HCT116 (cell line): ENCODE data around the gene DHRS12. TPM values are rescaled to one million over a fixed set of nuclear protein-coding genes. Genes with fewer than 3 reads are reported as not detected.

Experiments used
- ATAC-seq: fragments of 200-7000 bp; cut with Tn5 transposase; 2 replicates; pipeline ENCODE4 v1.9.1; 2020; ENCODE audit warnings: mild to moderate bottlenecking, moderate library complexity
- BruUV-seq: library from RNA; stranded (reverse); fragments of 400-500 nt; replicated peaks from 2 replicates; lab custom pipeline; 2021; lab: Mats Ljungman, UMichigan
- CTCF ChIA-PET: fragments of 300-600 bp; sonication (Branson Sonifier 250); formaldehyde crosslinking; loops from one replicate; lab custom pipeline; 2021; ENCODE audit warnings: antibody characterized with exemption; lab: Charles Lee
- POLR2A ChIA-PET: fragments of 300-600, 350-600 bp; sonication (Branson Sonifier 250); formaldehyde crosslinking; loops from one replicate; lab custom pipeline; 2021; ENCODE audit warnings: antibody characterized with exemption; lab: Charles Lee
- RAD21 ChIA-PET, 2 experiments: fragments of 300-600 bp; sonication (Branson Sonifier 250); formaldehyde crosslinking; loops; one replicate each; lab custom pipeline; 2023; ENCODE audit warnings: low total read pairs in 2 of 2; ENCODE audit not compliant: uncharacterized antibody in 2 of 2, unreplicated experiment in 2 of 2, low non-redundant PET in 1 of 2; lab: Charles Lee
- DNase-seq: peaks from one replicate; pipeline ENCODE4 v3.0.0-alpha.2; 2010; ENCODE audit warnings: low read depth, low spot score
- H2AFZ ChIP-seq: fragments of 200-600 bp; shearing (Covaris generic), sonication (generic); 2 replicates; pipeline ENCODE4 v1.6.1; 2017; ENCODE audit warnings: low read depth, mixed run types, mixed read lengths, antibody characterized with exemption, low read length; ENCODE audit not compliant: poor library complexity, severe bottlenecking
- H3K27ac ChIP-seq: 2 replicates; pipeline ENCODE4 v1.5.1; 2012; ENCODE audit warnings: low read depth, low read length
- H3K27me3 ChIP-seq: fragments of 200-600 bp; sonication (generic); 2 replicates; pipeline ENCODE4 v1.6.1; 2016; ENCODE audit warnings: mixed run types, low read length, mixed read lengths; ENCODE audit not compliant: insufficient read depth
- H3K36me3 ChIP-seq, 2 experiments: fragments of 200-500 bp in 1 of 2; fragments of 200-600 bp in 1 of 2; sonication (Bioruptor generic) in 1 of 2; sonication (generic) in 1 of 2; 2 replicates each; pipeline versions ENCODE4 v1.5.1 to v1.6.1; 2014 to 2016; ENCODE audit warnings: low read length in 2 of 2, inconsistent platforms in 1 of 2, mixed read lengths in 1 of 2, mixed run types in 1 of 2; ENCODE audit not compliant: insufficient read depth in 2 of 2, control insufficient read depth in 1 of 2
- H3K4me1 ChIP-seq, 2 experiments: fragments of 200-600 bp in 1 of 2; sonication (generic) in 1 of 2; 2 replicates each; pipeline versions ENCODE4 v1.5.1 to v1.6.1; 2012 to 2017; ENCODE audit warnings: low read length in 2 of 2, inconsistent platforms in 1 of 2, mild to moderate bottlenecking in 1 of 2, mixed read lengths in 1 of 2, mixed run types in 1 of 2, moderate library complexity in 1 of 2; ENCODE audit not compliant: insufficient read depth in 2 of 2, control insufficient read depth in 1 of 2
- H3K4me2 ChIP-seq: fragments of 200-600 bp; sonication (generic); 2 replicates; pipeline ENCODE4 v1.6.1; 2017; ENCODE audit warnings: mixed run types, low read length, mixed read lengths
- H3K4me3 ChIP-seq, 2 experiments: fragments of 200-600 bp in 1 of 2; sonication (generic) in 1 of 2; replicated peaks in 1 of 2; 2 replicates each; pipeline ENCODE4 v1.5.1; 2011 to 2016; ENCODE audit warnings: low read length in 2 of 2, control low read depth in 1 of 2, low read depth in 1 of 2, mild to moderate bottlenecking in 1 of 2, mixed read lengths in 1 of 2, mixed run types in 1 of 2
- H3K79me2 ChIP-seq: fragments of 200-600 bp; sonication (generic); 2 replicates; pipeline ENCODE4 v1.6.1; 2017; ENCODE audit warnings: mild to moderate bottlenecking, mixed run types, low read length, moderate library complexity, mixed read lengths; ENCODE audit not compliant: insufficient read depth
- H3K9ac ChIP-seq: fragments of 200-600 bp; sonication (generic); 2 replicates; pipeline ENCODE4 v1.6.1; 2016; ENCODE audit warnings: low read length, mixed read lengths
- H3K9me2 ChIP-seq: fragments of 200-600 bp; sonication (generic), shearing (Covaris generic); 2 replicates; pipeline ENCODE4 v1.6.1; 2017; ENCODE audit warnings: mixed run types, mild to moderate bottlenecking, moderate library complexity; ENCODE audit not compliant: insufficient read depth
- H3K9me3 ChIP-seq, 2 experiments: fragments of 200-500 bp in 1 of 2; fragments of 200-600 bp in 1 of 2; sonication (Bioruptor generic) in 1 of 2; sonication (generic) in 1 of 2; 2 replicates each; pipeline ENCODE4 v1.6.1; 2014 to 2017; ENCODE audit warnings: low read length in 2 of 2, mixed read lengths in 2 of 2, inconsistent platforms in 1 of 2, low read depth in 1 of 2, mild to moderate bottlenecking in 1 of 2, mixed run types in 1 of 2, moderate library complexity in 1 of 2; ENCODE audit not compliant: control insufficient read depth in 1 of 2, insufficient read depth in 1 of 2
- H4K20me1 ChIP-seq: fragments of 200-600 bp; sonication (generic), shearing (Covaris generic); 2 replicates; pipeline ENCODE4 v1.6.1; 2017; ENCODE audit warnings: mixed run types, mild to moderate bottlenecking, moderate library complexity; ENCODE audit not compliant: insufficient read depth
- CBX3 ChIP-seq: IDR thresholded peaks from 2 replicates; pipeline ENCODE4 v1.6.1; 2012; ENCODE audit warnings: low read depth
- CEBPB ChIP-seq: IDR thresholded peaks from 2 replicates; pipeline ENCODE4 v1.6.1; 2012; ENCODE audit warnings: low read depth
- EGR1 ChIP-seq: IDR thresholded peaks from 2 replicates; pipeline ENCODE4 v1.6.1; 2012; ENCODE audit warnings: low read depth
- EZH2phosphoT487 ChIP-seq: fragments of 200-600 bp; IDR thresholded peaks from 2 replicates; pipeline ENCODE4 v1.6.1; 2018; ENCODE audit warnings: antibody characterized with exemption, borderline replicate concordance
- FOSL1 ChIP-seq: IDR thresholded peaks from 2 replicates; pipeline ENCODE4 v1.6.1; 2012; ENCODE audit warnings: low read depth
- MAX ChIP-seq: IDR thresholded peaks from 2 replicates; pipeline ENCODE4 v1.6.1; 2012
- POLR2AphosphoS5 ChIP-seq: IDR thresholded peaks from 2 replicates; pipeline ENCODE4 v1.6.1; 2011; ENCODE audit warnings: mild to moderate bottlenecking, low read depth, low read length, moderate library complexity
- RAD21 ChIP-seq: IDR thresholded peaks from 2 replicates; pipeline ENCODE4 v1.6.1; 2012; ENCODE audit warnings: low read depth, mild to moderate bottlenecking
- SIN3A ChIP-seq: IDR thresholded peaks from 2 replicates; pipeline ENCODE4 v1.6.1; 2012; ENCODE audit warnings: low read depth
- TCF7L2 ChIP-seq: IDR thresholded peaks from 2 replicates; pipeline ENCODE4 v1.7.0; 2011; ENCODE audit warnings: borderline replicate concordance, inconsistent platforms; ENCODE audit not compliant: insufficient read depth, insufficient read length; ENCODE audit errors: extremely low read depth
- ZFX ChIP-seq: fragments of 450-650 bp; IDR thresholded peaks from 2 replicates; pipeline ENCODE4 v1.6.1; 2017
- intact Hi-C: fragments of 100-400 bp; cut with micrococcal nuclease; formaldehyde crosslinking; loops from 2 replicates; pipeline ENCODE4 v1.10.0; 2022
- total RNA-seq: library from RNA; stranded (reverse); gene quantifications from one replicate; pipeline ENCODE4 v1.2.1, GENCODE V29; 2021; ENCODE audit not compliant: unreplicated experiment
- TF ChIP-seq, protein P1 (sequence below), 3 experiments: fragments of 200-600 bp in 1 of 3; sonication (generic) in 1 of 3; IDR thresholded peaks in 2 of 3; conservative IDR thresholded peaks in 1 of 3; 2 replicates each; pipeline ENCODE4 v1.5.1; 2012 to 2017; ENCODE audit warnings: low read depth in 2 of 3, low read length in 2 of 3, antibody characterized with exemption in 1 of 3, borderline replicate concordance in 1 of 3, control low read depth in 1 of 3, mild to moderate bottlenecking in 1 of 3, mixed read lengths in 1 of 3, mixed run types in 1 of 3, moderate library complexity in 1 of 3; ENCODE audit not compliant: insufficient read depth in 1 of 3
- TF ChIP-seq, protein P2 (sequence below): IDR thresholded peaks from 2 replicates; pipeline ENCODE4 v1.6.1; 2012

The DHRS12 gene
- total RNA-seq, 1 experiment from 2014 or later, result 3.9 TPM

DNA sequence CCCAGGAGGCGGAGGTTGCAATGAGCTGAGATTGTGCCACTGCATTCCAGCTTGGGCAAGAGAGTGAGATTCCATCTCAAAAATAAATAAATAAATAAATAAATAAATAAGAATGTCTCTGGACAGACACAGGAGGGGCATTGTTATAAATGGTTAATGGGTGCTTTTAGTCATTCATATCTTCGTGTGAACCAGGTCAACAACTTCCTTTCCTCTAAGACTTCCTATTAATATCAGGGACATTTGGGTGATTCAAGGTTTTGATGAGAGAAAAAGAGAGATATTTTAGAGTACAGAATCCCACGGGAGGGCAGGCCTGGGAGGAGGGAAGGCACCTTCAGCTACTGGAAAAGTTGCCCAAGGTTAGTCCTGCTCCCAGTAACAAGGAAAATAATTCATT is 23.9 kb downstream of the DHRS12 start:
- Histone ChIP-seq H3K4me3 (no peak overlapping the region), H3K4me1 (no peaks in the 10 kb centered on the region), H4K20me1 (no peaks in the 10 kb centered on the region), H3K36me3 (no peaks in the 10 kb centered on the region), H3K9me2 (no peaks in the 10 kb centered on the region), H3K4me2 (no peak overlapping the region), H3K79me2 (no peaks in the 10 kb centered on the region), H3K27me3 (no peaks in the 10 kb centered on the region), H3K9ac (no peak overlapping the region), H3K9me3 (no peaks in the 10 kb centered on the region), H3K27ac (no peak overlapping the region), H2AFZ (no peak overlapping the region)
- CTCF ChIA-PET, result no interaction called here
- no TSS peak for BruUV-seq
- no peak for ATAC-seq
- TF ChIP-seq ZFX (no peak), FOSL1 (no peak), RAD21 (no peak), EZH2phosphoT487 (no peak), SIN3A (no peak)
- TF ChIP-seq, protein P1, sequence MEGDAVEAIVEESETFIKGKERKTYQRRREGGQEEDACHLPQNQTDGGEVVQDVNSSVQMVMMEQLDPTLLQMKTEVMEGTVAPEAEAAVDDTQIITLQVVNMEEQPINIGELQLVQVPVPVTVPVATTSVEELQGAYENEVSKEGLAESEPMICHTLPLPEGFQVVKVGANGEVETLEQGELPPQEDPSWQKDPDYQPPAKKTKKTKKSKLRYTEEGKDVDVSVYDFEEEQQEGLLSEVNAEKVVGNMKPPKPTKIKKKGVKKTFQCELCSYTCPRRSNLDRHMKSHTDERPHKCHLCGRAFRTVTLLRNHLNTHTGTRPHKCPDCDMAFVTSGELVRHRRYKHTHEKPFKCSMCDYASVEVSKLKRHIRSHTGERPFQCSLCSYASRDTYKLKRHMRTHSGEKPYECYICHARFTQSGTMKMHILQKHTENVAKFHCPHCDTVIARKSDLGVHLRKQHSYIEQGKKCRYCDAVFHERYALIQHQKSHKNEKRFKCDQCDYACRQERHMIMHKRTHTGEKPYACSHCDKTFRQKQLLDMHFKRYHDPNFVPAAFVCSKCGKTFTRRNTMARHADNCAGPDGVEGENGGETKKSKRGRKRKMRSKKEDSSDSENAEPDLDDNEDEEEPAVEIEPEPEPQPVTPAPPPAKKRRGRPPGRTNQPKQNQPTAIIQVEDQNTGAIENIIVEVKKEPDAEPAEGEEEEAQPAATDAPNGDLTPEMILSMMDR (IDR thresholded peaks at IDR 0.05 in 2 of 3, conservative IDR thresholded peaks at IDR 0.05 in 1 of 3; ENCODE audit: borderline replicate concordance in 1 of 3, insufficient read depth in 1 of 3, low read depth in 2 of 3, low read length in 2 of 3), result no peak
- POLR2A ChIA-PET, result interaction anchor here (0.5 to 1.3 kb wide), 2 partner anchors 327 to 369 kb away, joined by 3 to 4 read pairs; partner anchors contain the start of gene INTS6
- RAD21 ChIA-PET, result no interaction called here
- intact Hi-C loops, result loop anchor here (2.0 to 5.0 kb wide), 2 partner anchors 195 to 328 kb away; partner anchors contain the start of genes INTS6 and WDFY2
- no peak for DNase-seq

DNA sequence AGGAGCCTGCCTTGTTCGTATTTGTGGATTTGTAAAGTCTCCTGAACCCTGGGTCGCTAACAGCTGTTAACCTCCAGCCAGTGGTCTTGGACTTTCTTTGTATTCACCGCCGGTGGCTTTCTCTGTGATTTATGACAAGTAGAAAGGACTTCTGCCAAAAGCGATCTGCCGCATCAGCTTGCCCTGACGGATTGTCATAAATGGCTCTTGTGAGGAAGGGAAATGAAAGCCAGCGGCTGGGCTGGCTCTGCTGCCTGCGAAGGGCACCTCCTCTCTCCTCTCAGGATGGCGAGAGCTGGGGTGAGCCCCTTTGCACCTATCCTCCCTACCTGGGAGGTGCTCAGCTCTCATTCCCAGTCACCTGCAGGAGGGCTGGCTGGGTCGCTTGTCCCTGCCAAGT is 25.6 kb downstream of the DHRS12 start:
- TF ChIP-seq EGR1 (no peak), EZH2phosphoT487 (no peak), CEBPB (no peak), RAD21 (no peak), POLR2AphosphoS5 (no peak), CBX3 (no peak), TCF7L2 (no peak), SIN3A (no peak), MAX (no peak), FOSL1 (no peak)
- TF ChIP-seq, protein P2, sequence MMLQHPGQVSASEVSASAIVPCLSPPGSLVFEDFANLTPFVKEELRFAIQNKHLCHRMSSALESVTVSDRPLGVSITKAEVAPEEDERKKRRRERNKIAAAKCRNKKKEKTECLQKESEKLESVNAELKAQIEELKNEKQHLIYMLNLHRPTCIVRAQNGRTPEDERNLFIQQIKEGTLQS, result no peak
- Histone ChIP-seq H3K4me2 (no peak overlapping the region), H3K9me2 (no peaks in the 10 kb centered on the region), H3K9me3 (no peaks in the 10 kb centered on the region), H3K4me1 (no peaks in the 10 kb centered on the region), H3K27me3 (no peaks in the 10 kb centered on the region), H4K20me1 (no peaks in the 10 kb centered on the region), H3K36me3 (no peaks in the 10 kb centered on the region), H3K9ac (no peak overlapping the region), H3K27ac (no peak overlapping the region), H3K4me3 (no peak overlapping the region), H2AFZ (no peak overlapping the region), H3K79me2 (no peaks in the 10 kb centered on the region)
- ChIA-PET RAD21 (no interaction called here), POLR2A (no interaction called here), CTCF (no interaction called here)
- intact Hi-C loops, result no loop called here
- DNase-seq (no peak), ATAC-seq (no peak)
- no TSS peak for BruUV-seq
